ENCODE measurements around the gene EDIL3.

Gene EDIL3, protein sequence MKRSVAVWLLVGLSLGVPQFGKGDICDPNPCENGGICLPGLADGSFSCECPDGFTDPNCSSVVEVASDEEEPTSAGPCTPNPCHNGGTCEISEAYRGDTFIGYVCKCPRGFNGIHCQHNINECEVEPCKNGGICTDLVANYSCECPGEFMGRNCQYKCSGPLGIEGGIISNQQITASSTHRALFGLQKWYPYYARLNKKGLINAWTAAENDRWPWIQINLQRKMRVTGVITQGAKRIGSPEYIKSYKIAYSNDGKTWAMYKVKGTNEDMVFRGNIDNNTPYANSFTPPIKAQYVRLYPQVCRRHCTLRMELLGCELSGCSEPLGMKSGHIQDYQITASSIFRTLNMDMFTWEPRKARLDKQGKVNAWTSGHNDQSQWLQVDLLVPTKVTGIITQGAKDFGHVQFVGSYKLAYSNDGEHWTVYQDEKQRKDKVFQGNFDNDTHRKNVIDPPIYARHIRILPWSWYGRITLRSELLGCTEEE

DNA sequence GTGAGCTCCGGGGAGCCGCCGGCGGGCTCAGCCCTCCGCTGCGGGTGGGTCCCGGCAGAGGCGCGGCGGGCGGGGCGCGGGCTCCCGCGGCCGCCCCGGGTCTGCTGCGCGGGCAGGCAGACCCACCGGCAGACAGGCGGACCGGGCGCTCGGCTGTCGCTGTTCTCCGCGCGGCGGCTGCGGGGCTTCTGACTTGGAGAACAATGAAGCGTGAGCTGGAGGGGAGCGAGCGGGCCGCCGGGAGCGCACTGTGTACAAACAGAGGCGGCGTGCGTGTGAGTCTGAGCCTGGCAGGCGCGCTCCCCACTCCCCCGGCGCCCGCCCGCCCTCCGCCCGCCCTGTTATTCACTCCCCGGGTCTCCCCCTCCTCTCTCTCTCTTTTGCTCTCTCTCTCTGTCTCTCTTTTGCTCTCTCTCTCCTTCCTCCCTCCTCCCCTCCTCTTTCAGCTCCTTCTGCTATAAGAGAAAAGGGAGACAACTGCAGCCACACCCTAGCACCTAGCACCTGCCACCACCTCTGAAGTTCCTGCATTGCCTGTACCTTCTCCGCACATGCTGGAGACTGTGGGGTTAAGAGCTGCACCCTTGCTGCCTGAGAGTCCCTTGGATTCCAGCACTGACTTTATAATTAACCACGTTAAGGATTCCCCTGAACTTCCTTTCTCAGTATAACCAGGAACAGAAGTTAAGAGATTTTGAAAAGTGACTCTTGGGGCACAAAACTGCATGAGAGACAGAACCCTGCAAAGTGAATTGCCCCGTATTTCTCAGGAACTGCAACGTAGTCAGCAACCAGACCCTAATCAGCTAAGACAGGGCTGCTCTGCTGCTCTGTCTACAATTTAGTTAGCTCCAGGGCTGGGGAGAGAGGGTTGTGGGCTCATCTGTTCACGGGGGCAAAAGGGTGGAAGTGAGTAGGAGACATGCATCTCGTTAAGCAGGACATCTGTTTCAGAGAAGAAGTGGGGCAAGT, at the start of gene EDIL3:
Gene EDIL3, minus strand, starts transcription at position 277 of the 972 bp plus-strand sequence. CDS start 506 bp downstream, outside the sequence.
- DNase-seq (ENCODE audit: low read depth) = no peak

DNA sequence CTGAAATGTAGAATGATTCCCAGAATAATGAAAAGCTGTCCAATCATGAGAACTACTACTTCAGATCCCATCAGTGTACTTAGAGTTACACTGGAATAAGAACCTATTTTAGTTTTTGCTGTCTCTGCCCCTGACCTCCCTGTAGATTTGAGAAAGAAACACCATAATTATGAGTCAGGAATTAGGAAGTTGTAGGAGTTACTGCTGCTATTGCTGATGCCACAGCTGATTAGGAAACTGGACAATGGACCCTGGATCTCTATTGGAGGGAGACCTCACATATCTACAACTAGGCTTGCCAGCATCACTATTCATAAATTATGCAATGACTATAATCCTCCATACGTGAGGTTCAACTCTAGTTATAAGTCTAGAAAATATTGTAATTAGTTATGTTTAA, 48.8 kb upstream of the EDIL3 start:
- no peak for DNase-seq (ENCODE audit: low read depth)

DNA sequence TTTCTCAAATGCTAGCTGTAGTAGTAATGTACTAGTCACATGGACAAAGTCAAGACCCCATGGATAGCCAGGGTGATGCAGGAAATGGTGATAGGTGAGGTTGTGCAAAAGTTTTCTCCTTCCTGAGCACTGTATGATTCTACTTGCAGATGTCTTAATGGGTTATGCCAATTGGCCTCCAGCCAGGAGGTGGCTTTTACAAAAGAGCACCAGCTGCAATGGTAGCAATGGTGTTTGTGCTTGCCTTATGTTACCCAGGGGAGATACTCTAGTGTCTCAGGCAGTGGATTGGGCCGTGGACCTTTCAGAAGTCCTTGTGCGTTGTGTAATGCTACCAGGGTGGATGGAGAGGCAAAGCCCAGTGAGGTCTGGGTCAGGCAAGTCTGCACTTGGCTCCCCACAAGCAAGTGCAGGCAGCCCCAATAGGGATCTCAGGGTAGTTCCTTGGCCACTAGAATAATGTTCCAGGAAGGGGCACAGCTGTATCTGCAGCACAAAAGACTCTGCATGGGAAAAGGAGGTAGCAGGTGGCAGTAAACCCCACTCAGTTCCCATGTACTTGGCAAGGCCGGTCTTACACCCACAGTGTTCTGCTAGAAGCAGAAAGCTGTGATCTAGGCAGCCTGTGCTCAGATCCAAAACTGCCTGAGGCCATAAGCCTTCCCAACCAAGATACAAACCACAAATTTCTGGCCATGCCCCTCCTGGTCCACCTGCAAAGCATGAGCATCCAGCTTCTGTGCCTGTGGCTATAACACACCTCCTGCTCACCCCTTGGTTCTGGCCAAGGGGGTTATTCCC, 46.4 kb upstream of the EDIL3 start:
- DNase-seq (ENCODE audit: low read depth) = no peak

DNA sequence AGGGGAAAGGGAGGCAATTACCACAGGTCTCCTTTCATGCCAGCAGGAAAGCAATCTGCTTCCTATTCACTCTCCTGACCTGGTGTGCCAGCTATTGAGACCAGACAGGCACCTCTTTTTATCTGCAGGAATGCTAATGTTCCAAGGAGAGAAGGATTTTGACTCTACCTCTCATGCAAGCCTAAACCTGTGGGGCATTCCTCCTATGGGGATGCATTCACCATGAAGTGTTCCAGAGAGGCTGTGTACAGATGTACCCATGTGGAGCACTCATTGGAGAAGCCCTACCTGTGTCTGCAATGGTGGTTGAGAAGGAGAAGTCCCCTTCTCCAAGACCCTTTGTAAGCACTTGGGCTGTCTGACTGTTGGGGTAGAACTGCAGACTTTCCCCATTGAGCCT, 45.4 kb upstream of the EDIL3 start:
- DNase-seq (ENCODE audit: low read depth) = no peak

DNA sequence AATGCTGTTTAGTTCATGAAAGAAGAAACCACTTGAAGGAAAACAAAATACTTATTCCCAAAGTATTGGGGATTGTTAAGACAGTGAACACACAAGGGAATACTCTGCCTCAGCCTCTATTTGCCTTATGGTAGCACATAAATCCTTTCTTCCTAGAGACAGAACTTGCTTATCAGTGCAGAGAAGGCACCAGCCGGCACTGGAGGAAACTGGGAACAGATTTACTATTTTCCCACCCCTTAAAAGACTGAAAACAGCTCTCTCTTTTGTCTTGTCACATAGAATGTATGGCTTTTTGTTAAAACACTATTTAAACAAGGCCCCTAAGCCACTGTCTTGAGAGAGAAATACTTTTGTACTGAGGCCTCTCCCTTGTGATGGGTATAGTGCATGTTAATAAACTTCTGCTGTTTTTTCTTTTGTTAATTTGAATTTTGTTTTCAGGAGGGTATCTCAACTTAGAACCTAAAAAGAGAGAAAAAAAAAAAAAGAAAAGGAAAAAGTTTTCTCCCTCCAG, 40.7 kb upstream of the EDIL3 start:
- no peak for DNase-seq (ENCODE audit: low read depth)

DNA sequence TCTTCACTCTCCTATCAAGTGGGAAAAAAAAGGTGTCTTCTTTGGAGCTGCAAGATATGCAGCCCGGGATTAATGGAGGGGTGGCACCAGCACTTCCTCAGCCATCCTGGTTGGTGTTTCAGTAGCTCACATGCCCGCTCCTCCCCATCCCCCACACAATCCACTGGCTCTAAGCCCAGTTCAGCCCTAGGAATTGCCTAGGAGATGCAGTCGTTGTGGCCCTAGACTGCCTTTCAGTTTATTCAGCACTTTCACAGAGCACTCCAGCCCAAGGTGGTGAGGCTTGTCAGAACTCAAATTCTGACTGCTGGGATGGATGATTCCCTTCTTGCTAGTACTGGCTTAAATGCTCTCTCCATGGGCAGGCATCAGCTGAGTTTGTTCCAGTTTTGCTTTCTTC, 35.1 kb upstream of the EDIL3 start:
- no peak for DNase-seq (ENCODE audit: low read depth)

DNA sequence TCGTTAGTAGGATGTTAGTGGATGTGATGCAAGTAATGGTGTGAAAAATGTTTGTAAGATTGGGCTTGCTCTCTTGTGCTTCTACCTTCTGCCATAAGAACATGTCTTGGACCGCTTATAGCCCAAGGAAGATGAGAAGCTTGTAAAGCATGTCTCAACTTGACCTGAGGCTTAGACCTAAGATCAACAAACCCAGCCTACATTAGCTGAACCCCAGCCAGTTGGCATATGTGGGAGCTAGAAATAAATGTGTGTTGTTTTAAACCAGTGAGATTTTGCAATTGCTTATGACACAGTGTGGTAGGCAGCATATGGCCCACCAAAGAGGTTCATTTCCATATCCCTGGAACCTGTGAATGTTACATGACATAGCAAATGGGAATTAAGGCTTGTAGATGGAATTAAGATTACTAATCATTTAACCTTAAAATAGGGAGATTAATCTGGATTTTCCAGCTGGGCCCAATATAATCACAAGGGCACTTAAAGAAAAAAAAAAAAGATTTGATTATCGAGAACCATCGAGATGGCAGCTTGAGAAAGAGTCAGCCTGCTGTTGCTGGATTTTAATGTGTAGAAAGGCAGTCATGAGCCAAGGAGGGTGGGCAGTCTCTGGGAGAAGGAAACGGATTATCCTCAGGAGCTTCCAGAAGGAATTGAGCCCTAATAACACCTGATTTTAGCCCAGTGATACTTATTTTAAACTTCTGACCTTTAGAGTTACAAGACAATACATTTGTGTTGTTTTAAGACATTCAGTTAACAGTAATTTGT, 27.3 kb upstream of the EDIL3 start:
- no peak for DNase-seq (ENCODE audit: low read depth)

DNA sequence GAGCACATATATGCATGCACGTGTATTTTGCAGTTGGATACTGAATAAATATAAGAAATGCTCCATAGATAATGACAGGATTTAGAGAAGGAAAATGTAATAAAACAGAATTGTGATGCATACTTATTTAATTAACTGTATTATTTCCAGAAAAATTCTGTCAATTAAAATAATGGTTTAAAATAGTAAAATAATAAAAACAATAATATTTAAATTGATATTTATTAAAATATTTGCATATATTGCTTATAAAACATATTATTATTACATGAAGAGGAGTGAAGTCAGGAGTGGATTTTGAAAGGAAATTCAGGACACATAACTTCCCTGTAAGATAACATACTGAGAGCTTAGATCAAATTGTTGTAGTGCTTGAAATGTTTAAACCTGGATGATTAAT, 21.4 kb upstream of the EDIL3 start:
- no peak for DNase-seq (ENCODE audit: low read depth)

DNA sequence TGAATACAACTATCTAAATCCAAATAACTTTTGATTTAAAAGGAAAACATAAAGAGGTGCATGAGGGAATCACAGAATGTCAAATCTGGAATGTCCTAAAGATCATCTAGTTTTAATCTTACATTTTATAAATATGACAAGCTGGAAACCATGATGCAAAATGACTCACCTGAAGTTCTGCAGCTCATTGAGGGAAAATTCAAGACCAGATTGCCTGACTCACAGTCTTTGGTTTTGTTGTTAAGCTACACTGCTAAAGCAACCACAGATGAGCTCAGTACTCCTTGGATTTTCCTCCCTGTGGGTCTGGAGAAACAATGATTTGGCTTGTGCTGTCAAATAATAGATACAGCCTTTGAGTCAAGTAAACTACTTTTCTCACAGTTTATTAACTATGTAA, 19.1 kb upstream of the EDIL3 start:
- no peak for DNase-seq (ENCODE audit: low read depth)

DNA sequence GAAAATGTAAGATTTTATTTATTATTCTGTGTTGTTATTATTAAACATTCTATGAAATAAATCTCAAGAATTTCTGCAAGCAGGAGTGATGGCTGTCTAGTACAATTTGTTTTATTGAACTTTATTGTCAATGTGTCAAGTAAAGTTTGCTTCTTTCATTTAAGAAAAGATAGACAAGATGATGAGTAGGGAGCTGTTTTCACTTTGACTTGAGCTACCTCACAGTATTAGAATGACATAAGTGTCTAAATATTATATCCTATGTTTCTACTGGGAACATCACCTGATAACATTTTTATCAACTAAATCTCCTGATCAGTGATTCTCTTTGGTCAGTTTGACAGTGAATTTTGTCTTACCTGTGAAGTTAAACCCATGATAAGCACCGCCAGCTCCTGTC, 12.7 kb upstream of the EDIL3 start:
- no peak for DNase-seq (ENCODE audit: low read depth)

DNA sequence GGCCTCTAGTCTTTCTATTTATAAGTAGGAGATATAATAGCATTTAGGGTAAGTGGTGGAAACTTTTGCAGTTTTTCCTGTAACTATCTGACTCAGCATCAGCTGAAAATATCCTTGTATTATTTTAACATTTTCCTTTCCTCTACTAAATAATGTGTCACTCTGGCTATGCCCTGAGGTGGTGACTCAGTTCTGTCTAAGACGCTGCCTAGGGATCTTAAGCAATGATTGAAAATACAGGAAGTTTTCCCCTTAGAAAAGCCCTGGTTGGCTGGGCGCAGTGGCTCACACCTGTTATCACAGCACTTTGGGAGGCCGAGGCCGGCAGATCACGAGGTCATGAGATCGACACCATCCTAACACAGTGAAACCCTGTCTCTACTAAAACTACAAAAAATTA, 9.3 kb upstream of the EDIL3 start:
- DNase-seq (ENCODE audit: low read depth) = no peak

DNA sequence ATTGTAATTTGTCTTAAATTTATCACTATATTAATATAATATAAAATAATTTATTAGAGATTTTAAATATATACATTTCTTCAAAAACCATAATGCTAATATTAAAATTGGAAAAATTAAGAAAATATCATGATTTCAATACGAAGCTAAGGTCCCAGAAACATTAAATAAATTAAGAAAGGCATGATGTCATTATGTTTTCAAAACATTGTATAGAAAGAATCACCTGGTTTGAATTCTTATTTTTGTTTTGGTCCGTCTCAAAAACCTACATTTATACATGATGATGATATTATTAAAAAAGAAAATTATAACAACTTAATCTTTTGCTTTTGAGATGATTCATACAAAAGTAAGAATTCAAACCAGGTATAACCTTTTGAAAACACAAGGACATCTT, 8.2 kb upstream of the EDIL3 start:
- no peak for DNase-seq (ENCODE audit: low read depth)

DNA sequence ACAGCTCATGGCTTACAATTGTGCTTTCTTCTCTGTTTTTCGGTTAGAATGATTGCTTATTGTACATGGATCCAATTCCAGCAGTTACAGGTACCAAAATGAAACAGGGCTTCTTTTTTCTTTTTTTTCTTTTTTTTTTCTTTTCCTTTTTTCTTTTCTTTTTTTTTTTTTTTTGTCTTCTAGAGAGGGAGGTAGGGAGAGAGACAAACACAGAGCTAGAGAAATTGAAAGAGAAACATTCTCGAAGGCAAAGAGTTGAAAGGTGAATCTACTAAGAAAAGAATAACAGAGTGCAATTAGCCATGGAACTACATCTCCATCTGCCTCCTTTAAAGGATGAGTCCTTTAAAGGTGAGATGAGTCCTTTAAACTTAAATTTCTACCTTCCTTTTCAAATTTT, 1.0 kb upstream of the EDIL3 start:
- no peak for DNase-seq (ENCODE audit: low read depth)

DNA sequence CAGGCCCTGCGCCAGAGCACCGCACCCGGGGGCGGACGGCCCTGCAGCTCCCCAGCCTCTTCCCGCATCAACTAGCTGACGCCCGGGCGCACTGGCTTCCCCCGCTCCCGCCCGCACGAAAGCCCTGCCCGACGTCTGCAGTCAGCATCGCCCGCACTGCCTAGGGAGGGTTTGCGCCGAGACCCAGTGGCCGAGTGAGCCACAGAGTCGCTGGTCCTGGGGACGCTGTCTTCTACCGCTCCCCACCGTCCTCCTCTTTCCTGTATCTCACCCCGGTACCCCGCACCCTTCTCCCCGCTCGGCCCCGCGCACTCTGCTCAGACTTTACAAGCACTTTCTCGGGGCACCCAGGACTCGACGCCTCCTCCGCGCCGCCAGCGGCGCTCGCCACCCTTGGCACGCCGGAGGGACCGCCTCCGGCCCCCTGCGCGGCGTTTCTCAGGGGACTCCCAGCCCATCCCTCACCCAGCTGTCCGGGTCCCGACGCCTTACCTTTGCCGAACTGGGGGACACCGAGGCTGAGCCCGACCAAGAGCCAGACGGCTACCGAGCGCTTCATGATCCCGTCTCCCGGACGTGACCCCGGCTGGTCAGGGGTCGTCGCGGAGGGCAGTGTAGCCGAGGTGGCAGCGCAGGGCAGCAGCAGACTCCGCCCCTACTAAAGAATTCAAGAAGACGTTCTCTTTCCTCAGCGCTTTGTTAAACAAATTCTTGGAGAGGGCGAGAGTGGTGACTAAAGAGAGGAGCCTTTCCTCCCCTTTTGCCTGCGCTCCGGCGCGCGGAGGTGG, 670 bp downstream of the EDIL3 start:
- DNase-seq (ENCODE audit: low read depth) = no peak

DNA sequence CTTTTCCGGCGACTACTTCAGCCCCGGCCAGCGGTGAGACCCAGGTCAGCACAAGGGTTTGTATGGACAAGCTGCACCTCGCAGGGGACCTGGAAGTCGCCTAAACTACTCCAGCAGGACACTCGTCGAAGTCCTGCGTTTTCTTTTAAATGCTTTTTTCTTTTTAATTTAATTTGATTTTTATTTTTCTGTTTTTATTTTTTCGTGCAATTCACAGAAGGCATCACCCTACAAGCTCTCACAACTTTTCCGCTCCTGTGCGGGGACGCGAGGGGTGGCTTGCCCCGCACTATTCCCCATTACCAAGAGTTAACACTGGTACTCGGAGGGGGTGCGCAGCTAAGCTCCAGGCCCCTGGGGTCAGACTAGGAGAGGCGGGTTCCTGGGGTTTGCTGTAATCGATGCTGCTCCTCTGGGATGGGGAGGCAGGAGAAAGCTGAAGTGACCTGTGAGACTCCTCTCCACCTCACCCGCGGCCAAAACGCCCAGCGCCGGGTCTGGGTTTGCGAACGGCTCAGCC, 1.3 kb downstream of the EDIL3 start:
- DNase-seq (ENCODE audit: low read depth) = no peak

DNA sequence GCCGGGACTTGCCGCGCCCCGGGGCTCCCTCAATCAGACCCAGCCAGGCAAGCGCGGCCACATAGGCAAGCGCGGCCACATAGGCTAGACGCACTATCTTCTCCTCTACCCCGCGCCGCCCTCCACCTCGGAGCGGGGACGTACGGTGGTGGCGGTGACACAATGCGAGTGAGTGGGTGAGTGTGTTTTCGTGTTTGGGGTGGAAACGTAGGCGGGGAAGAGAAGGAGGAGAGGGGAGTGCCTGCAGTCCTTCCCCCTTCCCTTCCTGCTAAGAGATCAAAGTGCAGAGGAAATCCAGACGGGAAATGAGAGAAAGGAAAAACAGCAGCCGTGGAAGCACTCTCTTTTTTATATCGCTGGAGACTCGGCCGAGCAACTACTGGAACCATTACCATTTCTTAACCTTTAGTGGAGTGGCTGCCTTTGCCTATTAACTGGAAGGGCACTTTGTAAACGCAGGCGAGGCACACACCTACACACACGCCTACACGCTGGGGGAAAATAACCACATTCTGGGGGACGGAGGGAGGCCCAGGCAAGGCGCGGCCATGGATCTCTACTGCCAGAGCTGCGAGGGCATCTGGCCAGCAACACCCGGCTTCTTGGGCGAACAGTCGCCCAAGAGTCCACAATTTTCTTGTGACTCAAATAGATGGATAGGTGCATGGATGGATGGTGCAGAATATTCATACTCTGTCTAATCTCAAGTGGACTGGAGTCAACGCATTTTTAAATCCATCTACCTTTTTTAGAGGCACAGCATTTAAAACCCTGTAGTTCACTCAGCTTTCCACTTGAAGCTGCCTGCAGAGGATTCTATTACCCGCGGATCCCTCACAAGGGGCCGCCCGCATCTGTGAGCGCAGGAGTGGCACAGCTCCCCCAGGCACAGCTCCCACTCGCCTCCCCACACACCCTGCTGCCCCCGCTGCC, 2.1 kb downstream of the EDIL3 start:
- DNase-seq (ENCODE audit: low read depth) = no peak

DNA sequence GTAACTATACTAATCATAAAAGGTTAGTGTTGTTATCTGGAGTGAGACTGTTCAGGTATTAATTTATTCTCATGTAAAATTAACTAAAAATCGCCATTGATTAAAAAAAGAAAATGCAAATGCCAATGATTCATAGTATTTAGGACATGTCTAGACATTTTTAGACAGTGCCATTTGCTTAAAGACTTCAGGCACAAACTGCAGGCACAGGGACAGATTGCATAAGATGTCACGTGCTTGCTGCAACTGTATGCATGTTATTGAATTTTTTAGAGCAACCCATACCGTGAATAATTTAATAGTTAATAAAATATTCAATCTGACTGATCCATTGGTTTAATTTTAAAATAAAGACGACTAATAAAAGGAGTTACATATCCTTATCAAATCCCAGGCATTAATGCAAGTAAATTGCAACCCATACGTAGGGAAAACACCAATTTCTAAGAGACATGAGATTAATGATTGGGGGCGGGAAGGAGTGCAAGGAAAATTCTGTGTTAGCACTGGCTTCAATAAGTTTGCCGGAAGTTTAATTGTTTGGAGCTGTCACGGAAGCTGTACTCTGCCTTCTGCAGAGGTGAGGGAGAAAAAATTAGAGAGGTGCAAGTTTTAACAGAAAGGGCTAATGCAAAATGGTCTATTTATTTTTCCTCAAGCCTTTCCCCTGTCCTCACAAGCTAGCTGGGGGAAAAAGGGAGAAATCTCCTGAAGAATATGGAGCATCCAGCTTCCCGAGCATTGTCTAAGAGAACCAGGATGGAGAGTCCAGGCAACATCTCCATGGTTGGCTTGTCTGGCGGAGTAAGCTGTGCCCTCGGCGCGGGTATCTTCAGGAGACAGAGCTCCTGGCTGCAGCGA, 2.9 kb downstream of the EDIL3 start:
- DNase-seq (ENCODE audit: low read depth) = no peak

DNA sequence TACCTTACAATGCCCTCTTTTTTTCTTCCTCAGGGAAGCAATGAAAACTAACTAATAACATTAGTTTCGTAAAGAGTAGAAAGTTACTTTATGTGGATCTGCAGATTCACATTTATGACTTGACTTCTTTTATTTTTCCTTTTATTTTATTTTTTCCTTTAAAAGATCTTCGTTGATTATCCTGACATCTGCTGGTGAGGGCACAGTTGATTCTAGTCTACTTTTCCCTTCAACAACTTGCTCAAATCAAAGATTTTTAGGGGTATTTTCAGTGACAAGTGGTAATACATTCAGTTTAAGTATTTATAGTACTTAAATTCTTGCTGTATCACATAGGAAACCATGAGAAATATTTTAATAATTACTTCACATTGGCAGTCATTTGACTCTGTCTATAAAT, 4.9 kb downstream of the EDIL3 start:
- no peak for DNase-seq (ENCODE audit: low read depth)

Data from GM04504 (cell line).